ENCODE measurements around the gene TCF21.
"Not testable (repeated sequence)": the region's sequence is repeated elsewhere in the genome, so short reads cannot be mapped to it uniquely, and the experiment has no call there.

TCF21 gene

DNA sequence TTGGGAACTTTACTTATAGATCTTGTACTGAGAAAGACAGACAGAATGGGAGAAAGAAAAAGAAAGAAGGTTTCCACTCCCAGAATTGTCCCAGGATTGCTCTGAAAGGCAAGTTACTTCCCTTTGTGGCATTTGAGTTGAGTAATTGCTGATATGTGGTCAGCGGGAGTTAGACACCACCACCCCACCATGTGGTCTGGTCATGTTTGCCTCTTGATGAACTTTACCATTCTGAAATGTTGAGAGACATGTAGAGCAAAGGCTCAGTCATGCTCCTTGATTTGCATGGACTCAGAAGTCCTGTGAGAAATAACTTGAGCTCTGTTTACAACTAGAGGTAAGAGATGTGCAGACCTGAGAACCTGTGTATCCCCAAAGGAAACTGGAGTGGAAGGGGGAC, 17.1 kb downstream of the TCF21 start:
- TF ChIP-seq, protein P1, sequence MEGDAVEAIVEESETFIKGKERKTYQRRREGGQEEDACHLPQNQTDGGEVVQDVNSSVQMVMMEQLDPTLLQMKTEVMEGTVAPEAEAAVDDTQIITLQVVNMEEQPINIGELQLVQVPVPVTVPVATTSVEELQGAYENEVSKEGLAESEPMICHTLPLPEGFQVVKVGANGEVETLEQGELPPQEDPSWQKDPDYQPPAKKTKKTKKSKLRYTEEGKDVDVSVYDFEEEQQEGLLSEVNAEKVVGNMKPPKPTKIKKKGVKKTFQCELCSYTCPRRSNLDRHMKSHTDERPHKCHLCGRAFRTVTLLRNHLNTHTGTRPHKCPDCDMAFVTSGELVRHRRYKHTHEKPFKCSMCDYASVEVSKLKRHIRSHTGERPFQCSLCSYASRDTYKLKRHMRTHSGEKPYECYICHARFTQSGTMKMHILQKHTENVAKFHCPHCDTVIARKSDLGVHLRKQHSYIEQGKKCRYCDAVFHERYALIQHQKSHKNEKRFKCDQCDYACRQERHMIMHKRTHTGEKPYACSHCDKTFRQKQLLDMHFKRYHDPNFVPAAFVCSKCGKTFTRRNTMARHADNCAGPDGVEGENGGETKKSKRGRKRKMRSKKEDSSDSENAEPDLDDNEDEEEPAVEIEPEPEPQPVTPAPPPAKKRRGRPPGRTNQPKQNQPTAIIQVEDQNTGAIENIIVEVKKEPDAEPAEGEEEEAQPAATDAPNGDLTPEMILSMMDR (IDR thresholded peaks at IDR 0.05; ENCODE audit: extremely low read depth, missing control alignments): no peak
- DNase-seq (ENCODE audit: low spot score): no peak

DNA sequence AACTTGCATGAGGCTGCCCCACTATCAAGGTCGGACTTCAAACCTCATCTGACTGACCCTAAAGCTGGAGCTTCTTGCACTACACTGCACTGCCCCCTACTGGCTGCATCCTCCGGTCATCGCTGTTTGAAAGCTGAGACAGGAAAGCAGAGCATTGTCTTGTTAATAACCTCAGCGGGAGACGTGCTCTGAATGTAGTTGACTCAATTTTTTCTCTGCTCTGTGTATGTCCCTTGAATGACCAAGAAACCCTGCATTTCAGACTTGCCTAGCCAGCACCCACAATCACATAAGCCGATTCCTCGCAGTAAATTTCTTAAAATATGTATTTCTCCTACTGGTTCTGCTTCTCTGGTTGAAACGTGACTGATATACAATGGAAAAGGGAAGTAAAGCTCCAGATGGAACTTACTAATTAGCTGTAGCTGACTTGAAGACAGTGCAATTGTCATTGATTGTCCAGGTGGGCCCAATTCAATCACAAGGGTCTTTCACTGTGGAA, 27.8 kb downstream of the TCF21 start:
- peak; percentile 52 for DNase-seq (ENCODE audit: low spot score)
- TF ChIP-seq, protein P1 (IDR thresholded peaks at IDR 0.05; ENCODE audit: extremely low read depth, missing control alignments): peak; percentile 91

DNA sequence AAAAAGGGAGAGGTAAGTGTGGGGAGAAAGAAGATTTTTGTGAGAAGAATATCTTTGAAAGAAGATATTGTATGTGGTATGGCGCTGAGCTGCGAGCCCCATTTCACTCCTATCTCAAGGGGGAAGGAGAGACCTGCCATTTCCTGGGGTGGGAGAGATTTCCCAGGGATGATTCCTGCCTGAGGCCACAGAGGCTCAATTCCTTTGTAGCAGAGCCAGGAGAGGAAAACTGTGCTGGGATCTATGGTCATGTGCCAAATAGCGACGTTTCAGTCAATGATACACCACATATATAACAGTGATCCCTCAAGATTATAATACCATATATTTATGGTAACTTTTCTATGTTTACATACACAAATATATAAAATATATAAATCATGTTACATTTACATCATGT, 28.9 kb downstream of the TCF21 start:
- no peak for DNase-seq (ENCODE audit: low spot score)
- TF ChIP-seq, protein P1 (IDR thresholded peaks at IDR 0.05; ENCODE audit: extremely low read depth, missing control alignments): no peak

DNA sequence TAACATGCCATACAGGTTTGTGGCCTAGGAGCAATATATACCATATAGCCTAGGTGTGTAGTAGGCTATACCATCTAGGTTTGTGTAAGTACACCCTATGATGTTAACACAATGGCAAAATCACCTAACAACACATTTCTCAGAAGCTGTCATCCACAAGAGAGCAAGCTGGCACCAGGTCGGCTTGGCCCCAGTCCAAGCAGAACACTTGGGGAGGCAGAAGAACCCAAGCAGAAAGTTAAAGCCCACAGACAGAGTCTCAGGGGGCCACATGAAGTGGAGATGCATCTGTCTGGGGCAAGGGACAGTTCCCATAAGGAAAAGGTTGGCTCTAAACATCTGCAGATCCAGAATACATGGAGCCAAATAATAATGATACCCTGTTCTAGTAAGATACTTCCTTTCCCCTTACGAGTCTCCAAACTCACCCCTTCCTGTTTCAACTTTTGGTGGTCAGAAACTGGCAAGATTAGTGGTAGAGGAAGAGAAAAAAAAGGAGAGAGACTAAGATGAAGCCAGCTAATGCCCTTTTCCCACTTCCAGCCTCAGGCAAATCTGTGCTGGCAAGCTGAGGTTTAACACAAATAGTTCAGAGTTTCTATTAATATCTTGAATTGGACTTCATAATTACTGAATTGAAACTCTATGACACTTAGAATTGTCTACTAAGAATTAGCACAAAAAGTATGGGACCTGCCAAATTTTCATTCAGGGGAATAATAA, 29.5 kb downstream of the TCF21 start:
- DNase-seq (ENCODE audit: low spot score): no peak
- TF ChIP-seq, protein P1 (IDR thresholded peaks at IDR 0.05; ENCODE audit: extremely low read depth, missing control alignments): no peak

DNA sequence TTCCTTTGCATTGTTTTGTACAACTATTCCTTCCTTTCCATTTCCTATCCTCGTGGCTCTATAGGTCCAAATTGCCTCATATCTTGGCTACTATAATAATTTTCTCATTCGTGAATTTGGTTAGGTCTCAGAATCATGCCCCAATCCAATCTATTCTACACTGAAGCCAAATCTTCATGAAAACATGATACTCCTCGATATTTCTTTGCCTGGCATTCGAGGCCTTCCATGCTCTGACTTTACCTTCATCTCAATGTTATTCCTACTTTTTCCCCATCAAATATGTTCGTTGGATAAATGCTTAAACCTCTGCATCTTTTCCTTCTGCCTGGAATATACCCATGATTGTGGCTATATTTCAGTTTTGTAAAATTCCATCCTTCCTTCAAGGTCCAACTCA, 30.4 kb downstream of the TCF21 start:
- DNase-seq (ENCODE audit: low spot score): no peak
- TF ChIP-seq, protein P1 (IDR thresholded peaks at IDR 0.05; ENCODE audit: extremely low read depth, missing control alignments): no peak

DNA sequence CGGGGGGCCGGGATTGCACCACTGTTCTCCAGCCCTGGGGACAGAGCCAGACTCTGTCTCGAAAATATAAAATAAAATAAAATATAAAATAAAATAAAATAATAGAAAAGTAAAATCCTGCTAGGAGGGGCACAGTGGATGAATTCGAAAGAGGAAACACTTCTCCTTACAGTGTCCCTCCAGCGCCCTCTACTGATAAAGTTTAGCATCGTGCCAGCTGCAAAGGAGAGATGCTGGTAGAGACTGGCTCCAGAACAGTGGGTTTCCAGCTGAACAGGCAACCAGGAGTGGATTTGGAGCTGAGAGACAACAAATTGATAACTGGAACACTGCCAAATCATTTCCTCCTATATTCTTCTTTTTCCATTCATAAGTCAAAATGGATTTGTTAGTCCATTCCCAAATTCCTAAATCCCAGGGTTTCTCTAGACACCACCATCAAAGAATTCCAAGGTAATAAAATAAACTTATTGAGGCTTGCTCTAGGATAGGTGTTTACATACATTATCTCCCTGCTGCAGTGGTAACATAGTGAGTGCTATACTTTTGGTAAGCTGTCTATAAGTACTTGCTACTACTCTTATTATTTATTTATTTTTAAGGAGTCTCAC, 32.4 kb downstream of the TCF21 start:
- TF ChIP-seq, protein P1 (IDR thresholded peaks at IDR 0.05; ENCODE audit: extremely low read depth, missing control alignments): peak; percentile 68
- DNase-seq (ENCODE audit: low spot score): peak; percentile 69

DNA sequence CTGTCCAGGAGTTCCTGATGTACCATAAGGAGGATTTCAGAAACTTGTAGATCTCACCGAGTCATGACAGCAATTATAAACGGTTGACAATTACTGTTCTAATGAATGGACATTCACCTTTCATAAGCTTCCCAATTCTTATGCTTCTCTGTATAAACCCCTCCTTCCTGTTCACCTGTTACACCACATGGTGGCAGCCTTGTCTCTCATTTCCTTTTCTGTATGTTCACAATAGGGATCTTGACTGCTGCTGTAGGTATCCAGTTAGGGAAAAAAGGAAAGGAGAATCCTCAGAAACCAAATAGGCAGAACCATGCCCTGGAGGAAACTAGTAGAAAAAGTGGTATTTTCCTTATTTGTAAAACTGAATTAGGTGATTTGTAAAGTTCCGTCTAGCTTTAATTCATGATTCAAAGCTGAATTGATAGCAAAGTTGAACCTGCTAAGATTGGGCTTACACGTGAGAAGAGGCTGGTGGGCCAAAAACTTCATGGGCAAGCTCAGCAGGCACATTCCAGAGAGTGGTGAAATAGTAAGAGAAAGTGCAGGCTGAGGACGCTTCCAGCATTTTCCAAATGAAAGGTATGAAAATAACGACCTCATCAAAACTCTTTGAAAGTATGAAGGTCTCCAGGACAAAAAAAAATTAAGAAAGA, 35.2 kb downstream of the TCF21 start:
- TF ChIP-seq, protein P1 (IDR thresholded peaks at IDR 0.05; ENCODE audit: extremely low read depth, missing control alignments): peak; percentile 80
- peak; percentile 55 for DNase-seq (ENCODE audit: low spot score)

DNA sequence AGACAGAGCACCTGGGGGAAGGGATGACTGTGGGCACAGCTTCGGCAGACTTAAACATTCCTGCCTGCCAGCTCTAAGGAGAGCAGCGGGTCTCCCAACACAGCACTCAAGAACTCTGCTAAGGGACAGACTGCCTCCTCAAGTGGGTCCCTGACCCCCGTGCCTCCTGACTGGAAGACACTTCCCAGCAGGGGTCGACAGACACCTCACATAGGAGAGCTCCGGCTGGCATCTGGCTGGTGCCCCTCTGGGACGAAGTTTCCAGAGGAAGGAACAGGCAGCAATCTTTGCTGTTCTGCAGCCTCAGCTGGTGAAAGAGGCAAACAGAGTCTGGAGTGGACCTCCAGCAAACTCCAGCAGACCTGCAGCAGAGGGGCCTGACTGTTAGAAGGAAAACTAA, 42.3 kb downstream of the TCF21 start:
- DNase-seq (ENCODE audit: low spot score): not testable (repeated sequence)

DNA sequence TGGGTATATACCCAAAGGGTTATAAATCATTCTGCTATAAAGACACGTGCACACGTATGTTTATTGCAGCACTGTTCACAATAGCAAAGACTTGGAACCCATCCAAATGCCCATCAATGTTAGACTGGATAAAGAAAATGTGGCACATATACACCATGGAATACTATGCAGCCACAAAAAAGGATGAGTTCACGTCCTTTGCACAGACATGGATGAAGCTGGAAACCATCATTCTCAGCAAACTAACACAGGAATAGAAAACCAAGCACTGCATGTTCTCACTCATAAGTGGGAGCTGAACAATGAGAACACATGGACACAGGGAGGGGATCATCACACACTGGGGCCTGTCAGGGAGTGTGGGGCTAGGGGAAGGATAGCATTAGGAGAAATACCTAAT, 47.4 kb downstream of the TCF21 start:
- not testable (repeated sequence) for DNase-seq (ENCODE audit: low spot score)
